Tibial nerve (tissue), 4 donors: ENCODE measurements around the gene ESPL1.

ENCODE experiments used
- CTCF ChIP-seq, 5 experiments: fragments of 200-600 bp in 3 of 5; fragments of 450-650 bp in 2 of 5; sonication (generic) in 3 of 5; IDR thresholded peaks; one replicate each; pipeline ENCODE4 v1.5.1; 2016 to 2019; ENCODE audit warnings: antibody characterized with exemption in 5 of 5, mild to moderate bottlenecking in 3 of 5, moderate library complexity in 2 of 5
- EP300 ChIP-seq, 2 donors: sonication (generic); formaldehyde crosslinking; IDR thresholded peaks; one replicate each; pipeline ENCODE4 v1.6.1; 2017; ENCODE audit warnings: antibody characterized with exemption in 2 of 2, mild to moderate bottlenecking in 1 of 2
- POLR2A ChIP-seq, 2 donors: fragments of 450-650 bp; IDR thresholded peaks; one replicate each; pipeline ENCODE4 v1.6.1; 2017; ENCODE audit warnings: antibody characterized with exemption in 2 of 2, mild to moderate bottlenecking in 2 of 2, moderate library complexity in 2 of 2

GRCh38 chr12:53255996-53256395 lies 12.1 kb upstream of the ESPL1 start:
- TF ChIP-seq POLR2A (IDR thresholded peaks at IDR 0.05) = no peak
- no peak for TF ChIP-seq CTCF (IDR thresholded peaks at IDR 0.05)
- TF ChIP-seq EP300 (IDR thresholded peaks at IDR 0.05) = no peak
